Measurements from ENCODE around the gene ANO2. TPM values are rescaled to one million over a fixed set of nuclear protein-coding genes. Genes with fewer than 3 reads are reported as not detected.

ANO2 gene
- total RNA-seq, 1 experiment from 2014 or later, result 0.68 TPM

DNA sequence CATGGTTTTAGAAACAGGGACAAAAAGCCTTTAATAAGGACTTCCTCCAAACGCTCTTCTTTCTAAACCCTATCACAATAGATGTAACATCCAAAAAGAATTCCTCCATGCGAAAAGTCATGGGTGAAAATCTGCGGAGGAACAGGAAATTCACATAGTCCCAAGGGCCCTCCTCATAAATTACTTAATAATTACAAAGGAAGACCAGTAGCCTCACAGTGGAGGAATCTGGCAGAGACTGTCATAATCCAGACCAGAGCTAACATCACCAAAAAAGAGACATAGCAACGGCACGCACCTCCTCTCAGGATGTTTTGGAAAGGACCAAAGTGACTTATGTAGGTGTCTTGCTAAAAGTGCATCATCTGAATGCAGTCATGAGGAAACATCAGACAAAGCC is 165.7 kb downstream of the ANO2 start:
- BruUV-seq (replicated peaks), result no TSS peak
- no peak for DNase-seq
- H3K9me3 ChIP-seq, result no peaks in the 10 kb centered on the region
- Mint-ChIP-seq H3K27me3 (ENCODE audit: insufficient read depth, unreplicated experiment) (peaks cover 18% of the 10 kb centered on the region), H3K4me3 (ENCODE audit: unreplicated experiment) (no peak overlapping the region), H3K9me3 (ENCODE audit: unreplicated experiment) (no peaks in the 10 kb centered on the region), H3K36me3 (ENCODE audit: insufficient read depth, unreplicated experiment) (no peaks in the 10 kb centered on the region), H3K4me1 (ENCODE audit: low read depth, unreplicated experiment) (no peaks in the 10 kb centered on the region), H3K27ac (ENCODE audit: unreplicated experiment) (no peak overlapping the region)
- no peaks in the 10 kb centered on the region for H3K4me1 ChIP-seq
- no peaks in the 10 kb centered on the region for H3K36me3 ChIP-seq (ENCODE audit: control insufficient read depth, insufficient read depth, low read length)
- no peak overlapping the region for H3K4me3 ChIP-seq (ENCODE audit: low read depth, low read length)
- intact Hi-C loops (cut with micrococcal nuclease; ENCODE audit: unreplicated experiment), result no loop called here
- CTCF ChIA-PET, result no interaction called here
- 0 out of 2 replicates have a peak, but pooled peaks cover 1% of the 10 kb centered on the region for H3K27me3 ChIP-seq (replicated peaks; ENCODE audit: control insufficient read depth, insufficient read depth, low read length)
- TF ChIP-seq, protein P1, sequence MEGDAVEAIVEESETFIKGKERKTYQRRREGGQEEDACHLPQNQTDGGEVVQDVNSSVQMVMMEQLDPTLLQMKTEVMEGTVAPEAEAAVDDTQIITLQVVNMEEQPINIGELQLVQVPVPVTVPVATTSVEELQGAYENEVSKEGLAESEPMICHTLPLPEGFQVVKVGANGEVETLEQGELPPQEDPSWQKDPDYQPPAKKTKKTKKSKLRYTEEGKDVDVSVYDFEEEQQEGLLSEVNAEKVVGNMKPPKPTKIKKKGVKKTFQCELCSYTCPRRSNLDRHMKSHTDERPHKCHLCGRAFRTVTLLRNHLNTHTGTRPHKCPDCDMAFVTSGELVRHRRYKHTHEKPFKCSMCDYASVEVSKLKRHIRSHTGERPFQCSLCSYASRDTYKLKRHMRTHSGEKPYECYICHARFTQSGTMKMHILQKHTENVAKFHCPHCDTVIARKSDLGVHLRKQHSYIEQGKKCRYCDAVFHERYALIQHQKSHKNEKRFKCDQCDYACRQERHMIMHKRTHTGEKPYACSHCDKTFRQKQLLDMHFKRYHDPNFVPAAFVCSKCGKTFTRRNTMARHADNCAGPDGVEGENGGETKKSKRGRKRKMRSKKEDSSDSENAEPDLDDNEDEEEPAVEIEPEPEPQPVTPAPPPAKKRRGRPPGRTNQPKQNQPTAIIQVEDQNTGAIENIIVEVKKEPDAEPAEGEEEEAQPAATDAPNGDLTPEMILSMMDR (IDR thresholded peaks at IDR 0.05; ENCODE audit: insufficient read depth in 1 of 2, low read depth in 1 of 2, low read length in 1 of 2, severe bottlenecking in 1 of 2, unreplicated experiment in 1 of 2), result no peak
- POLR2A ChIA-PET, result no interaction called here

DNA sequence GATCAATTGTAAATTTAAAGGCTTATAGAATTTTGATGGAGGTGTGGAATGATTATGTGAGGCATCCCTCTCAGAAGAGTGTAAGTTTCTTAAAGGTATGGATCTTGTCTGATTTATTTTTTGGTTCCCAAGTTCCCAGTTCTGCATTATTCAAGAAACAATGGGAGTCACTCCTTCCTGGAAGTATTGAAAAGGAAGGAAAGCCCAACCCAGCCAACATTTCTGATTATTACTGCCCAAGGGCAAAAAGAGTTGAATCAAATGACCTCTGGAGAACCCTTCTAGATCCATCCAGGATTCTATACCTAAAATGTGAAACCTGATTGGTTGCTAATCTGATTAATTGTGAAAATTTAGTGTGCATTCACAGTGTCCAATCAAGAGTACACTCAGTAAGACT is 166.2 kb downstream of the ANO2 start:
- no peaks in the 10 kb centered on the region for H3K36me3 Mint-ChIP-seq (ENCODE audit: insufficient read depth, unreplicated experiment)
- H3K9me3 ChIP-seq, result no peaks in the 10 kb centered on the region
- BruUV-seq (replicated peaks), result no TSS peak
- no peak for DNase-seq
- intact Hi-C loops (cut with micrococcal nuclease; ENCODE audit: unreplicated experiment), result no loop called here
- 0 out of 2 replicates have a peak, but pooled peaks cover 1% of the 10 kb centered on the region for H3K27me3 ChIP-seq (replicated peaks; ENCODE audit: control insufficient read depth, insufficient read depth, low read length)
- H3K4me1 Mint-ChIP-seq (ENCODE audit: low read depth, unreplicated experiment), result no peaks in the 10 kb centered on the region
- no peak overlapping the region for H3K4me3 ChIP-seq (ENCODE audit: low read depth, low read length)
- TF ChIP-seq, protein P1 (IDR thresholded peaks at IDR 0.05; ENCODE audit: insufficient read depth in 1 of 2, low read depth in 1 of 2, low read length in 1 of 2, severe bottlenecking in 1 of 2, unreplicated experiment in 1 of 2), result no peak
- no peaks in the 10 kb centered on the region for H3K36me3 ChIP-seq (ENCODE audit: control insufficient read depth, insufficient read depth, low read length)
- H3K27me3 Mint-ChIP-seq (ENCODE audit: insufficient read depth, unreplicated experiment), result peaks cover 18% of the 10 kb centered on the region
- no peak overlapping the region for H3K27ac Mint-ChIP-seq (ENCODE audit: unreplicated experiment)
- ChIA-PET CTCF (no interaction called here), POLR2A (no interaction called here)
- H3K9me3 Mint-ChIP-seq (ENCODE audit: unreplicated experiment), result no peaks in the 10 kb centered on the region
- H3K4me1 ChIP-seq, result no peaks in the 10 kb centered on the region
- no peak overlapping the region for H3K4me3 Mint-ChIP-seq (ENCODE audit: unreplicated experiment)

- H3K9me3 ChIP-seq, result no peaks in the 10 kb centered on the region
- H3K9me3 Mint-ChIP-seq (ENCODE audit: unreplicated experiment), result no peaks in the 10 kb centered on the region
- no peak overlapping the region for H3K4me3 ChIP-seq (ENCODE audit: low read depth, low read length)
- H3K36me3 Mint-ChIP-seq (ENCODE audit: insufficient read depth, unreplicated experiment), result no peaks in the 10 kb centered on the region
- DNase-seq, result no peak
- no peaks in the 10 kb centered on the region for H3K4me1 Mint-ChIP-seq (ENCODE audit: low read depth, unreplicated experiment)
- no peak overlapping the region for H3K27ac Mint-ChIP-seq (ENCODE audit: unreplicated experiment)
- POLR2A ChIA-PET, result no interaction called here
- 0 out of 2 replicates have a peak, but pooled peaks cover 1% of the 10 kb centered on the region for H3K27me3 ChIP-seq (replicated peaks; ENCODE audit: control insufficient read depth, insufficient read depth, low read length)
- no peaks in the 10 kb centered on the region for H3K4me1 ChIP-seq
- intact Hi-C loops (cut with micrococcal nuclease; ENCODE audit: unreplicated experiment), result no loop called here
- TF ChIP-seq, protein P1 (IDR thresholded peaks at IDR 0.05; ENCODE audit: insufficient read depth in 1 of 2, low read depth in 1 of 2, low read length in 1 of 2, severe bottlenecking in 1 of 2, unreplicated experiment in 1 of 2), result no peak
- CTCF ChIA-PET, result interaction anchor here (0.6 kb wide), 1 partner anchor 285 kb away, joined by 3 read pairs; no protein-coding TSS in a partner anchor
- no peak overlapping the region for H3K4me3 Mint-ChIP-seq (ENCODE audit: unreplicated experiment)
- peaks cover 22% of the 10 kb centered on the region for H3K27me3 Mint-ChIP-seq (ENCODE audit: insufficient read depth, unreplicated experiment)
- no TSS peak for BruUV-seq (replicated peaks)
- H3K36me3 ChIP-seq (ENCODE audit: control insufficient read depth, insufficient read depth, low read length), result no peaks in the 10 kb centered on the region
These were observed 167.6 kb downstream of the ANO2 start for GRCh38 chr12:5777451-5777850.
